Measurements from ENCODE around the gene TIPIN.

DNA sequence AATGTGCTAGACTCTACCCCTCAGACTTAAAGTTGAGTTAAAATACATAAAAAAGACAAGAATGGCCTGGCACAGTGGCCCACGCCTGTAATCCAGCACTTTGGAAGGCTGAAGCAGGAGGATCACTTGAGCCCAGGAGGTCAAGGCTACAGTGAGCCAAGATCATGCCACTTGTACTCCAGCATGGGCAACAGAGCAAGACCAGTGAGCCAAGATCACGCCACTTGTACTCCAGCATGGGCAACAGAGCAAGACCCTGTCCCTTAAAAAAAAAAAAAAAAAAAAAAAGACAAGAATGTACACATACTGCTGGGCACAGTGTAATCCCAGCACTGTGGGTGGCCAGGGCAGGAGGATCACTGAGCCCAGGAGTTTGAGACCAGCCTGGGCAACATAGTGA, 45.7 kb downstream of the TIPIN start:
- TF ChIP-seq, protein P1, sequence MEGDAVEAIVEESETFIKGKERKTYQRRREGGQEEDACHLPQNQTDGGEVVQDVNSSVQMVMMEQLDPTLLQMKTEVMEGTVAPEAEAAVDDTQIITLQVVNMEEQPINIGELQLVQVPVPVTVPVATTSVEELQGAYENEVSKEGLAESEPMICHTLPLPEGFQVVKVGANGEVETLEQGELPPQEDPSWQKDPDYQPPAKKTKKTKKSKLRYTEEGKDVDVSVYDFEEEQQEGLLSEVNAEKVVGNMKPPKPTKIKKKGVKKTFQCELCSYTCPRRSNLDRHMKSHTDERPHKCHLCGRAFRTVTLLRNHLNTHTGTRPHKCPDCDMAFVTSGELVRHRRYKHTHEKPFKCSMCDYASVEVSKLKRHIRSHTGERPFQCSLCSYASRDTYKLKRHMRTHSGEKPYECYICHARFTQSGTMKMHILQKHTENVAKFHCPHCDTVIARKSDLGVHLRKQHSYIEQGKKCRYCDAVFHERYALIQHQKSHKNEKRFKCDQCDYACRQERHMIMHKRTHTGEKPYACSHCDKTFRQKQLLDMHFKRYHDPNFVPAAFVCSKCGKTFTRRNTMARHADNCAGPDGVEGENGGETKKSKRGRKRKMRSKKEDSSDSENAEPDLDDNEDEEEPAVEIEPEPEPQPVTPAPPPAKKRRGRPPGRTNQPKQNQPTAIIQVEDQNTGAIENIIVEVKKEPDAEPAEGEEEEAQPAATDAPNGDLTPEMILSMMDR (IDR thresholded peaks at IDR 0.05): no peak
- TF ChIP-seq POLR2A (IDR thresholded peaks at IDR 0.05): no peak

All from upper lobe of left lung (tissue), 4 donors.